ENCODE data around the gene ATP2C2. TPM values are rescaled to one million over a fixed set of nuclear protein-coding genes. Genes with fewer than 3 reads are reported as not detected.

Gene ATP2C2
- total RNA-seq, 1 experiment from 2014 or later = 4.0 TPM

- TF ChIP-seq CTCF (conservative IDR thresholded peaks at IDR 0.05) = no peak
- Histone ChIP-seq H2BK12ac (ENCODE audit: insufficient read length, low read depth, low read length) (no peak overlapping the region), H2AFZ (ENCODE audit: low read length) (no peak overlapping the region), H3K23me2 (ENCODE audit: insufficient read length, low read depth, low read length, poor library complexity, severe bottlenecking) (no peaks in the 10 kb centered on the region), H2BK20ac (ENCODE audit: low read depth, low read length, poor library complexity, severe bottlenecking) (no peak overlapping the region), H4K8ac (replicated peaks; ENCODE audit: insufficient read length, low read depth, low read length) (no peak overlapping the region), H3K14ac (ENCODE audit: insufficient read depth, low read length) (no peak overlapping the region), H3K4ac (ENCODE audit: low read depth, low read length) (no peak overlapping the region), H3K27me3 (ENCODE audit: insufficient read depth, low read length) (no peaks in the 10 kb centered on the region), H3K79me2 (ENCODE audit: insufficient read depth, low read length) (no peaks in the 10 kb centered on the region), H3K4me1 (ENCODE audit: insufficient read depth, low read length) (no peaks in the 10 kb centered on the region), H3T11ph (ENCODE audit: low read length) (no peak overlapping the region), H2AK5ac (ENCODE audit: insufficient read length, low read length) (no peak overlapping the region), H3K4me2 (ENCODE audit: insufficient read depth, insufficient read length, low read length) (no peak overlapping the region), H3K27ac (ENCODE audit: insufficient read length, low read depth, low read length) (no peak overlapping the region), H3K56ac (ENCODE audit: insufficient read length, low read depth, low read length) (no peak overlapping the region), H4K20me1 (ENCODE audit: control insufficient read depth, insufficient read depth, insufficient read length) (peaks cover 3% of the 10 kb centered on the region), H3K23ac (ENCODE audit: insufficient read length, low read depth, low read length) (no peak overlapping the region), H3K9ac (ENCODE audit: extremely low read depth, insufficient read length, low read length) (no peak overlapping the region), H4K5ac (ENCODE audit: insufficient read length, low read depth, low read length) (no peak overlapping the region), H2BK15ac (ENCODE audit: low read depth, low read length) (no peak overlapping the region), H3K9me3 (ENCODE audit: control insufficient read depth, low read depth, low read length) (no peaks in the 10 kb centered on the region), H3K79me1 (ENCODE audit: insufficient read depth, low read depth, low read length, poor library complexity, severe bottlenecking) (no peaks in the 10 kb centered on the region), H3K18ac (ENCODE audit: insufficient read length, low read depth, low read length) (no peak overlapping the region), H2BK120ac (ENCODE audit: low read depth, low read length, poor library complexity, severe bottlenecking) (no peak overlapping the region), H2BK5ac (ENCODE audit: insufficient read length, low read length) (no peak overlapping the region), H4K91ac (ENCODE audit: insufficient read length, low read depth, low read length) (no peak overlapping the region)
- H3K4me3 Mint-ChIP-seq = no peak overlapping the region
- no peaks in the 10 kb centered on the region for H3K4me1 Mint-ChIP-seq
- H3K27ac Mint-ChIP-seq = no peak overlapping the region
- peaks cover 12 to 28% (median 27%) of the 10 kb centered on the region in 3 experiments for H3K36me3 Mint-ChIP-seq (ENCODE audit: insufficient read depth in 1 of 3, low read depth in 3 of 3)
- H3K9me3 Mint-ChIP-seq = peaks cover 14% of the 10 kb centered on the region in 2 experiments
- no peak for DNase-seq
- no CpG with 5 or more reads among the region's 7 CpGs for WGBS (ENCODE audit: extremely low coverage, insufficient read length, low lambda C conversion rate)
- H3K27me3 Mint-ChIP-seq (ENCODE audit: low read depth) = no peaks in the 10 kb centered on the region; the same call in 1 of the 2 replicates
Observed at GRCh38 chr16:84477661-84478060, 109.3 kb downstream of the ATP2C2 start.

Data from H9 (cell line).